Mucosa of descending colon (tissue), 3 donors: ENCODE data around the gene TAPT1. TPM values are rescaled to one million over a fixed set of nuclear protein-coding genes. Genes with fewer than 3 reads are reported as not detected.
A peak's percentile ranks its signal among the peaks of the same experiment; 100 is the strongest.

Source experiments
- ATAC-seq: fragments of 200-7000 bp; cut with Tn5 transposase; one replicate; pipeline ENCODE4 v1.9.1; 2020; ENCODE audit warnings: mild to moderate bottlenecking, moderate library complexity
- DNase-seq, 3 donors: peaks; one replicate each; pipeline ENCODE4 v3.0.0-alpha.2; 2020
- H3K36me3 ChIP-seq: fragments of 200-600 bp; one replicate; pipeline ENCODE4 v1.8.0; 2021; ENCODE audit warnings: low read depth, mild to moderate bottlenecking
- H3K4me1 ChIP-seq: fragments of 200-600 bp; one replicate; pipeline ENCODE4 v1.8.0; 2021; ENCODE audit warnings: low read depth, mild to moderate bottlenecking
- H3K4me3 ChIP-seq: fragments of 200-600 bp; one replicate; pipeline ENCODE4 v1.8.0; 2021; ENCODE audit warnings: mild to moderate bottlenecking
- H3K9me3 ChIP-seq: fragments of 200-600 bp; one replicate; pipeline ENCODE4 v1.8.0; 2021; ENCODE audit warnings: mild to moderate bottlenecking
- intact Hi-C, 2 donors: fragments of 100-400 bp; cut with DNase I in 1 of 2; cut with micrococcal nuclease in 1 of 2; formaldehyde crosslinking; loops; one replicate each; pipeline versions ENCODE4 v1.11.0 to v1.11.1; 2022; cut with DNase I, micrococcal nuclease
- total RNA-seq, 3 donors: library from RNA; stranded (reverse); fragmentation: NEBNext Ultra II Directional in 2 of 3; extraction: Animal tissue kit (Norgen Biotek cat#: 25700) in 2 of 3; gene quantifications; one replicate each; pipeline versions ENCODE4 v1.2.1 to v1.2.4, GENCODE V29; 2021 to 2023
- TF ChIP-seq, protein P1 (sequence below): fragments of 200-600 bp; IDR thresholded peaks from one replicate; pipeline ENCODE4 v1.8.0; 2022; ENCODE audit warnings: antibody characterized with exemption, mild to moderate bottlenecking
- donor health status: DM: no; HTN: no; CAD: no; lungs with moderate emphysema.
- donor health status: DM: no; HTN: no; CAD: no.
- donor health status: DM: no; HTN: yes; CAD: no.

The TAPT1 gene
- total RNA-seq, 3 donors from 2014 or later = 38.2 to 62.6 (median 38.8) TPM

- no peaks in the 10 kb centered on the region for H3K36me3 ChIP-seq
- ATAC-seq (no peak), DNase-seq (no peak)
- TF ChIP-seq, protein P1, sequence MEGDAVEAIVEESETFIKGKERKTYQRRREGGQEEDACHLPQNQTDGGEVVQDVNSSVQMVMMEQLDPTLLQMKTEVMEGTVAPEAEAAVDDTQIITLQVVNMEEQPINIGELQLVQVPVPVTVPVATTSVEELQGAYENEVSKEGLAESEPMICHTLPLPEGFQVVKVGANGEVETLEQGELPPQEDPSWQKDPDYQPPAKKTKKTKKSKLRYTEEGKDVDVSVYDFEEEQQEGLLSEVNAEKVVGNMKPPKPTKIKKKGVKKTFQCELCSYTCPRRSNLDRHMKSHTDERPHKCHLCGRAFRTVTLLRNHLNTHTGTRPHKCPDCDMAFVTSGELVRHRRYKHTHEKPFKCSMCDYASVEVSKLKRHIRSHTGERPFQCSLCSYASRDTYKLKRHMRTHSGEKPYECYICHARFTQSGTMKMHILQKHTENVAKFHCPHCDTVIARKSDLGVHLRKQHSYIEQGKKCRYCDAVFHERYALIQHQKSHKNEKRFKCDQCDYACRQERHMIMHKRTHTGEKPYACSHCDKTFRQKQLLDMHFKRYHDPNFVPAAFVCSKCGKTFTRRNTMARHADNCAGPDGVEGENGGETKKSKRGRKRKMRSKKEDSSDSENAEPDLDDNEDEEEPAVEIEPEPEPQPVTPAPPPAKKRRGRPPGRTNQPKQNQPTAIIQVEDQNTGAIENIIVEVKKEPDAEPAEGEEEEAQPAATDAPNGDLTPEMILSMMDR = no peak
- H3K4me1 ChIP-seq = no peaks in the 10 kb centered on the region
- intact Hi-C loops = loop anchor here in 1 of 2 donors (10.0 kb wide), 1 partner anchor 243 kb away; no protein-coding TSS in a partner anchor
- H3K4me3 ChIP-seq = no peak overlapping the region
- no peaks in the 10 kb centered on the region for H3K9me3 ChIP-seq
Observed at GRCh38 chr4:16268290-16268689, 42.0 kb upstream of the TAPT1 start.

GRCh38 chr4:16267639-16268038, 41.4 kb upstream of the TAPT1 start:
- TF ChIP-seq, protein P1 = no peak
- H3K4me1 ChIP-seq = no peaks in the 10 kb centered on the region
- H3K36me3 ChIP-seq = no peaks in the 10 kb centered on the region
- intact Hi-C loops = loop anchor here in 1 of 2 donors (10.0 kb wide), 1 partner anchor 243 kb away; no protein-coding TSS in a partner anchor
- no peak overlapping the region for H3K4me3 ChIP-seq
- DNase-seq = no peak
- no peak for ATAC-seq
- H3K9me3 ChIP-seq = no peaks in the 10 kb centered on the region

DNA sequence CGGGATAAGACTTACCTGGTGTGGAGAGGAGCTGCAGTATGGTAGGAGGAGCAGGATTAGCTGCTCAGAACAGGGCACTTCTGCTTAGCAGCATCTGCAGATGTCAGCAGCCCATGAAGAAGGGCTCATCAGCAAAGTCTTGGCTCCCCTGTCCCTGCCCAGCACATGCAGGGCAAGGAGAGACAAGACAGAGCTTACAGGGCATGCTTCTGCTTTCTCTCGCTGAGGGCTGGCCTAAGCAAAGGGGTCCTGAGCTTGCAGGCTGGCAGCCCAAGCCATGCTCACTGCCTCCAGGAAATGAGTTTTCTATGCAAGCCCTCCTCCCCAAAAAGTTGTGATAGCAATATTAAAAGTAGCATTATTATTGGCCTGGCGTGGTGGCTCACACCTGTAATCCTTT, 39.5 kb upstream of the TAPT1 start:
- no peaks in the 10 kb centered on the region for H3K36me3 ChIP-seq
- no peak overlapping the region for H3K4me3 ChIP-seq
- intact Hi-C loops = loop anchor here in 1 of 2 donors (10.0 kb wide), 1 partner anchor 241 kb away; no protein-coding TSS in a partner anchor
- DNase-seq (no peak), ATAC-seq (no peak)
- no peaks in the 10 kb centered on the region for H3K4me1 ChIP-seq
- H3K9me3 ChIP-seq = no peaks in the 10 kb centered on the region
- TF ChIP-seq, protein P1 = no peak

- Histone ChIP-seq H3K4me1 (no peaks in the 10 kb centered on the region), H3K9me3 (no peaks in the 10 kb centered on the region), H3K4me3 (no peak overlapping the region), H3K36me3 (no peaks in the 10 kb centered on the region)
- intact Hi-C loops = loop anchor here (5.0 to 10.0 kb wide), 2 partner anchors 240 to 242 kb away; no protein-coding TSS in a partner anchor
- TF ChIP-seq, protein P1 = no peak
- DNase-seq (peak in 1 of 3 donors; percentile 6), ATAC-seq (no peak)
Observed at GRCh38 chr4:16264798-16265197, 38.5 kb upstream of the TAPT1 start.

DNA sequence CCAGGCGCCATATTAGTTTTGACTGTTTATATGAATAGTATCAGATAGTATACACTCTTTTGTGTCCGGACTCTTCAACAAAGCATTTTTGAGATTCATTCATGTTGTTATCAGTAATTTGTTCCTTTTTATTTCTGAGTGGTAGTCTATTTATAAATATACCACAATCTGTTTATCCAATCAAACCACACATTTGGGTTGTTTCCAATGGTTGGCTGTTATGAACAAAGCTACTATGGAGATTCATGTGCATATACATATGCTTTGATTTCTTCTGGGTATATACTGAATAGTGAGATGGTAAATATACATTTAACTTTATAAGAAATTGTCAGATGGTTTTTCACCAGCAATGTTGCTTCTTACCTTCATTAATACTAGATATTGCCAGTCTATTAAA, 36.8 kb upstream of the TAPT1 start:
- Histone ChIP-seq H3K36me3 (no peaks in the 10 kb centered on the region), H3K4me3 (no peak overlapping the region), H3K4me1 (no peaks in the 10 kb centered on the region), H3K9me3 (no peaks in the 10 kb centered on the region)
- intact Hi-C loops = loop anchor here (5.0 to 10.0 kb wide), 2 partner anchors 238 to 241 kb away; no protein-coding TSS in a partner anchor
- DNase-seq = no peak
- TF ChIP-seq, protein P1 = no peak
- no peak for ATAC-seq
